ENCODE measurements around the gene ARCN1.

Gene ARCN1

DNA sequence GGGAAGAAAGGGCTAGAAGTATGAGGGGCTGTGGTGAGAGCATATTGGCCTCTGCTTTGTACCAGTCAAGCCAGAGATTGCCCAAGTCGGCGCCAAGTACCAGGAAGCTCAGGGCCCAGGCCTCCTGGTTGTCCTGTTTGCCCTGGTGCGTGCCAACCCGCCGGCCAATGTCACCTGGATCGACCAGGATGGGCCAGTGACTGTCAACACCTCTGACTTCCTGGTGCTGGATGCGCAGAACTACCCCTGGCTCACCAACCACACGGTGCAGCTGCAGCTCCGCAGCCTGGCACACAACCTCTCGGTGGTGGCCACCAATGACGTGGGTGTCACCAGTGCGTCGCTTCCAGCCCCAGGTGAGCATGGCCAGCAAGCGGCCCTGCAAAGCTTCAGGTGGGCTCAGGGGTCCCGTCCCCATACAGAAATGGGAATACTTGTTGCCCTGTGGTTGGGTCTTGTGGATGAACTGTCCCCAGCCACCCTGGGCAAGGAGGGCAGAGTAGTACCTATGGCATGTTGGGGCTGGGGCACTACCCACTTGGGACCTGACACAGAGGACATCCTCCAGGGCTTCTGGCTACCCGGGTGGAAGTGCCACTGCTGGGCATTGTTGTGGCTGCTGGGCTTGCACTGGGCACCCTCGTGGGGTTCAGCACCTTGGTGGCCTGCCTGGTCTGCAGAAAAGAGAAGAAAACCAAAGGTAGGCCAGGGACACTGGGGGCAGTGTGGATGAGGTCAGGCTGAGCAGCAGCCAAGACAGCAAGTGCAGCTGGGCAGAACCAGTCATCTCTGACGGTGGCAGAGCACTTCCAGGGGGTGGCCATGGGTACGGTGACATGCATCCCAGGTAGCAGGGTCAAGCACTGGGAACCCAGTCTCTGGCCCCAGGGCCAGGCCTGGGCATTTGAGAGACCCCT, 39.1 kb upstream of the ARCN1 start:
- no peak for DNase-seq (ENCODE audit: low read depth)
- H3K4me3 ChIP-seq (ENCODE audit: control insufficient read depth, low read depth, low read length): no peak overlapping the region
- TF ChIP-seq, protein P1, sequence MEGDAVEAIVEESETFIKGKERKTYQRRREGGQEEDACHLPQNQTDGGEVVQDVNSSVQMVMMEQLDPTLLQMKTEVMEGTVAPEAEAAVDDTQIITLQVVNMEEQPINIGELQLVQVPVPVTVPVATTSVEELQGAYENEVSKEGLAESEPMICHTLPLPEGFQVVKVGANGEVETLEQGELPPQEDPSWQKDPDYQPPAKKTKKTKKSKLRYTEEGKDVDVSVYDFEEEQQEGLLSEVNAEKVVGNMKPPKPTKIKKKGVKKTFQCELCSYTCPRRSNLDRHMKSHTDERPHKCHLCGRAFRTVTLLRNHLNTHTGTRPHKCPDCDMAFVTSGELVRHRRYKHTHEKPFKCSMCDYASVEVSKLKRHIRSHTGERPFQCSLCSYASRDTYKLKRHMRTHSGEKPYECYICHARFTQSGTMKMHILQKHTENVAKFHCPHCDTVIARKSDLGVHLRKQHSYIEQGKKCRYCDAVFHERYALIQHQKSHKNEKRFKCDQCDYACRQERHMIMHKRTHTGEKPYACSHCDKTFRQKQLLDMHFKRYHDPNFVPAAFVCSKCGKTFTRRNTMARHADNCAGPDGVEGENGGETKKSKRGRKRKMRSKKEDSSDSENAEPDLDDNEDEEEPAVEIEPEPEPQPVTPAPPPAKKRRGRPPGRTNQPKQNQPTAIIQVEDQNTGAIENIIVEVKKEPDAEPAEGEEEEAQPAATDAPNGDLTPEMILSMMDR (conservative IDR thresholded peaks at IDR 0.05; ENCODE audit: control insufficient read depth, insufficient read depth, low read depth, low read length): no peak

DNA sequence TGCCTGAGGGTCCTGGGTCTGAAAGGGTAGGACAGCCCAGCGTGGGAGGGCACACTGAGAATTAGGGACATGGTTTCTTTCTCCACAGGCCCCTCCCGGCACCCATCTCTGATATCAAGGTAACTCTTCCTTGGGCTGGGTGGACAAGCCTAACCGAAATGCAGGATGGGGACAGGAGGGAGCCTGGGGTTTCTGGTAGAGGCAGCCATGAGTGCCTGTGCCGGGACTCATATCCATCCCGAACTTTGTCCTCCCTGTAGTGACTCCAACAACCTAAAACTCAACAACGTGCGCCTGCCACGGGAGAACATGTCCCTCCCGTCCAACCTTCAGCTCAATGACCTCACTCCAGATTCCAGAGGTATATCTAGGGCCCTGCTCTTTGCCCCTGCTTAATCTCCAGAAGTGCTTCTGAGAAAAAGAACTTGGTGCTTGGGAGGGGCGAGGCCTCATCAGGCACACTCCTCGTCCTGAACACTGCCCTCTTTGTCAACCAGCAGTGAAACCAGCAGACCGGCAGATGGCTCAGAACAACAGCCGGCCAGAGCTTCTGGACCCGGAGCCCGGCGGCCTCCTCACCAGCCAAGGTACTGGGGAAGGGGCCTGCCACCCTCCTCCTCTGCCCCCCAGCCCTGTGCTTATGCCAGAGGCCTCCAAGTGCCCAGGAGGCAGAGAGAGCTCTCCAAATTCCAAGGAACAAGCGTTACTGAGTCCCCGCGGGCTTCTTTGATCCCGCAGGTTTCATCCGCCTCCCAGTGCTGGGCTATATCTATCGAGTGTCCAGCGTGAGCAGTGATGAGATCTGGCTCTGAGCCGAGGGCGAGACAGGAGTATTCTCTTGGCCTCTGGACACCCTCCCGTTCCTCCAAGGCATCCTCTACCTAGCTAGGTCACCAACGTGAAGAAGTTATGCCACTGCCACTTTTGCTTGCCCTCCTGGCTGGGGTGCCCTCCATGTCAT, 38.2 kb upstream of the ARCN1 start:
- TF ChIP-seq, protein P1 (conservative IDR thresholded peaks at IDR 0.05; ENCODE audit: control insufficient read depth, insufficient read depth, low read depth, low read length): no peak
- DNase-seq (ENCODE audit: low read depth): no peak
- H3K4me3 ChIP-seq (ENCODE audit: control insufficient read depth, low read depth, low read length): no peak overlapping the region

DNA sequence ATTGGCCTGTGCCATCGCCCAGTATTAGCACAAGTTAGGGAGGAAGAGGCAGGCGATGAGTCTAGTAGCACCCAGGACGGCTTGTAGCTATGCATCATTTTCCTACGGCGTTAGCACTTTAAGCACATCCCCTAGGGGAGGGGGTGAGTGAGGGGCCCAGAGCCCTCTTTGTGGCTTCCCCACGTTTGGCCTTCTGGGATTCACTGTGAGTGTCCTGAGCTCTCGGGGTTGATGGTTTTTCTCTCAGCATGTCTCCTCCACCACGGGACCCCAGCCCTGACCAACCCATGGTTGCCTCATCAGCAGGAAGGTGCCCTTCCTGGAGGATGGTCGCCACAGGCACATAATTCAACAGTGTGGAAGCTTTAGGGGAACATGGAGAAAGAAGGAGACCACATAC, 36.9 kb upstream of the ARCN1 start:
- no peak for DNase-seq (ENCODE audit: low read depth)
- TF ChIP-seq, protein P1 (conservative IDR thresholded peaks at IDR 0.05; ENCODE audit: control insufficient read depth, insufficient read depth, low read depth, low read length): no peak

DNA sequence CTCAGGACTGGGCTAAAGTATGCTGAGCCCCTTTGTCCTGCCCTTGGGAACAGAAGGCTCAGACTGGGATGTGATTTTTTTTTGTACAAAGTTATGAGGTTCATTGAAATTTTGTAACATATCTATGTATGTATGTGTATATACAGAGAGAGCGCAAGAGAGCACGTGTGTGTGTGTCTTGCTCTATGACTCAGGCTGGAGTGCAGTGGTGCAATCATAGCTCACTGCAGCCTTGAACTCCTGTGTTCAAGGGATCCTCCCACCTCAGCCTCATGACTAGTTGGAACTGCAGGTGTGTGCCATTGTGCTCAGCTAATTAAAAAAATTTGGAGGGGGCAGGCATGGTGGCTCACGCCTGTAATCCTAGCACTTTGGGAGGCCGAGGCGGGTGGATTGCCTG, 35.5 kb upstream of the ARCN1 start:
- peak; percentile 35 for DNase-seq (ENCODE audit: low read depth)
- no peak overlapping the region for H3K4me3 ChIP-seq (ENCODE audit: control insufficient read depth, low read depth, low read length)
- TF ChIP-seq, protein P1 (conservative IDR thresholded peaks at IDR 0.05; ENCODE audit: control insufficient read depth, insufficient read depth, low read depth, low read length): no peak

More for the DNA sequence above, 36.9 kb upstream of the ARCN1 start:
- no peak overlapping the region for H3K4me3 ChIP-seq (ENCODE audit: control insufficient read depth, low read depth, low read length)

DNA sequence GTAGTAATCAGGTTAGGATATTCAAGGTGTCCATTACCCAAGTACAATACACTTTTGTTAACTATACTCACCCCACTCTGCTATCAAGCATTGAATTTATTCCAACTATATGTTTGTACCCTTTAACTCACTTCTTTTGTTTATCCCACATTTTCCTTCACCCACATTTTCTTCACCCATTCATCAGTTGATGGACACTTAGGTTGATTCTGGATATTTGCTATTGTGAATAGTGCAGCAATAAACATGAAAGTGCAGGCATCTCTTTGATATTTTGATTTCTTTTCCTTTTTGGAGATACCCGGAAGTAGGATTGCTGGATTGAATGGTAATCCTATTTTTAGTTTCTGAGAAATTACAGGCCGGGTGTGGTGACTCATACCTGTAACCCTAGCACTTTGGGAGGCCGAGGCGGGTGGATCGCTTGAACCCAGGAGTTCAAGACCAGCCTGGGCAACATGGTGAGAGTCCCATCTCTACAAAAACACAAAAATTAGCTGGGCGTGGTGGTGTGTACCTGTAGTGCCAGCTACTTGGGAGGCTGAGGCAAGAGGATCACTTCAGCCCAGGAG, 34.7 kb upstream of the ARCN1 start:
- TF ChIP-seq, protein P1 (conservative IDR thresholded peaks at IDR 0.05; ENCODE audit: control insufficient read depth, insufficient read depth, low read depth, low read length): no peak
- no peak overlapping the region for H3K4me3 ChIP-seq (ENCODE audit: control insufficient read depth, low read depth, low read length)
- DNase-seq (ENCODE audit: low read depth): peak; percentile 18

DNA sequence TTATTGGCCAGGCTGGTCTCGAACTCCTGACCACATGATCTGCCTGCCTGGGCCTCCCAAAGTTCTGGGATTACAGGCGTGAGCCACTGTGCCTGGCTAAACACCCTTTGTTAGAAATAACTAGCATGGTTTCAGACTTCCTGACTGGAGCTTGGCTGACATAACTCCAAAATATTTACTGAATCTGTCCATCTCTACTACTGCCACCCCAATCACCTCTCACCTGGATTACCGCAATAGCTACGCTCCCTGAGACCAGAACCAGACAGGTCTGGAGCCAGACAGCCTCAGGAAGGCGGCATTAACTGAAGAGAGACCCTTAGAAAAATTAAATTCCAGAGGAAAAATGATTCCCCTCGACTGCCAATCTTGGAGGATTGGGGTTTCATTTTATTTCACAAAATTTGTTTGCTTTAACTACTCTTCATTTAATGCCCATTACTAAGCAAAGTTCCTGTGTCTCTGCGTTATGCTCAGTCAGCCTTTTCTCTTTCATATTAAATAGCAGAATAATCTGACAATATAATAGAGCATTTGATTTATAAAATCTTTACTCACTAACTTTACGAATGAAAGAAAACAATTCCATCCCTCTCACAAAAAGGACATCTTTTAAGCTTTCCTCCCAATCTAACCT, 28.1 kb upstream of the ARCN1 start:
- TF ChIP-seq, protein P1 (conservative IDR thresholded peaks at IDR 0.05; ENCODE audit: control insufficient read depth, insufficient read depth, low read depth, low read length): no peak
- H3K4me3 ChIP-seq (ENCODE audit: control insufficient read depth, low read depth, low read length): no peak overlapping the region
- no peak for DNase-seq (ENCODE audit: low read depth)
